HG03045 (cell line): ENCODE measurements around the gene ABCB11.
"Not testable (repeated sequence)": the region's sequence is repeated elsewhere in the genome, so short reads cannot be mapped to it uniquely, and the experiment has no call there.

Experiments used
- ATAC-seq: cut with Tn5 transposase; IDR thresholded peaks from one replicate; pipeline ENCODE4 v1.9.1; 2021; ENCODE audit warnings: mild to moderate bottlenecking, moderate library complexity; ENCODE audit not compliant: unreplicated experiment

ABCB11 gene

GRCh38 chr2:168896783-168897182 lies 134.3 kb downstream of the ABCB11 start:
- ATAC-seq = no peak

GRCh38 chr2:168895771-168896170 lies 135.4 kb downstream of the ABCB11 start:
- ATAC-seq = no peak

- ATAC-seq = no peak
Observed at GRCh38 chr2:168894720-168895119, 136.4 kb downstream of the ABCB11 start.

- ATAC-seq = no peak
Observed at GRCh38 chr2:168894101-168894500, 137.0 kb downstream of the ABCB11 start.

GRCh38 chr2:168892327-168892726 lies 138.8 kb downstream of the ABCB11 start:
- no peak for ATAC-seq

GRCh38 chr2:168890006-168890782 lies 140.9 kb downstream of the ABCB11 start, which contains the start of gene SPC25:
Gene SPC25 (minus strand): TSS chr2:168890430. CDS start chr2:168889519, 911 bp downstream.
- ATAC-seq = peak; percentile 100

- ATAC-seq = no peak
Observed at GRCh38 chr2:168889635-168890005, 141.5 kb downstream of the ABCB11 start.

- no peak for ATAC-seq
Observed at GRCh38 chr2:168884975-168885374, 146.1 kb downstream of the ABCB11 start.

GRCh38 chr2:168882163-168882562 lies 149.0 kb downstream of the ABCB11 start:
- not testable (repeated sequence) for ATAC-seq

GRCh38 chr2:168874368-168875054 lies 156.6 kb downstream of the ABCB11 start:
- ATAC-seq = no peak

GRCh38 chr2:168870824-168871223 lies 160.3 kb downstream of the ABCB11 start:
- not testable (repeated sequence) for ATAC-seq
